Measurements from ENCODE around the gene CGREF1.
"Not testable (repeated sequence)": the region's sequence is repeated elsewhere in the genome, so short reads cannot be mapped to it uniquely, and the experiment has no call there.

Gene CGREF1

DNA sequence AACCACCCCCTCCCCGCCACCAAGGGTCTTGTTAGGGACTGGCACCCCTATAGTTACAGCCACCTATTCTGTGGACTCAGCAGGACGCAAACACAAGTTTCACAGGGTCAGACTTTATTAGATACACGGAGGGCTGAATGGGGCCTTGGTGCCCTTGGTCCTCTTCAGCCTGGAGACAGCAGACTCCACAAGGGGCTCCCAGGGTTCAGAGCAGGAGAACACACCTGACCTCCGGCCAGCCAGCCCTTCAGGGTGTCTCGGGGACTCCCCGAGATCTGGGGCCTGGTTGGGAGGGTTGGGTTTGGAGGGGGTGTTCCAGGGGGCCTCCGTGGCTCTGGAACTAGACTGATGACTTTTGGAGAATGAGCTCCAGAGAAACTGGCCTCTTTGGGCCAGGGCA, 17.8 kb upstream of the CGREF1 start:
- DNase-seq, result no peak

DNA sequence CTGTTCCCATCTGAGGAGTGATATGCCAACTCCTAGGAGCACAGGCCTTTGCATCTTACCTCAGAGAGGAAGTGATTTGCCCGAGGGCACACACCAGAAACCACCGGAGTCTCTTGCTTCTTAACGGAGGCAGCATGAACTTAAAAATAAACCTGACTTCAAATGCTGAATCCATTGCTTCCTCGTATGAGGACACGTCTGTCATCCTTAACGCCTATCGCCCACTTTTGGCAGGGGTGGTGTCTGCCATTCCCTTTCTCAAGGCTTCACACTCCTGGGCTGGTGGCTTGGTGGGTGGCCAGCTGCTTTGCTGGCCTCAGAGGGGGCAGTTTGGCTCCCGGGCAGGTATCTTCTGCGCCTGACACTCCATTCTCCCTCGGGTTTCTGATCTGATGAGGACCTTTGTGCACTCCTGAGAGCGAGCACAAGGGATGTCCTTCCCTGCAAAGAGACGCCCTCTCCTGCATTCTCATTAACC, 16.6 kb upstream of the CGREF1 start:
- no peak for DNase-seq

DNA sequence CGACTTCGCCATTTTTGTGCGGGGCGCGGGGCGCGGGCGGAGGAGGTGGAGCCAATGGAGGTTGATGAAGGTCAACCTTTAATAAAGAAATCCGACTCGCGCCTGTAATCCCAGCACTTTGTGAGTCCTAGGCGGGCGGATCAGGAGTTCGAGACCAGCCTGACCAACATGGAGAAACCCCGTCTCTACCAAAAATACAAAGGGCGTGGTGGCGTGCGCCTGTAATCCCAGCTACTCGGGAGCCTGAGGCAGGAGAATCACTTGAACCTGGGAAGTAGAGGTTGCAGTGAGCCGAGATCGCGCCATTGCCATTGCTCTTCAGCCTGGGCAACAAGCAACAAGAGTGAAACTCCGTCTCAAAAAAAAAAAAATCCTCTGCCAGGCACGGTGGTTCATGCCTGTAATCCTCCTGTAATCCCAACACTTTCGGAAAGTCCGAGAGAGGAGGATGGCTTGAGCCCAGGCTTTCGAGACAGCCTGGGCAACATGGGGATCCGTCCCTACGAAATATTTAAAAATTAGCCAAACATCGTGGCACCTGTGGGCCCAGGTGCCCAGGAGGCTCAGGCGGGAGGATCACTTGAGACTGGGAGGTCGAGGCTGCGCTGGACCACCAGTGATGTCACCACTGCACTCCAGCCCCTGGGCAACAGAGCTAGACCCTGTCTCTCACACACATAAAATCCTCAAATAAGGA, 16.0 kb upstream of the CGREF1 start:
- no peak for DNase-seq

DNA sequence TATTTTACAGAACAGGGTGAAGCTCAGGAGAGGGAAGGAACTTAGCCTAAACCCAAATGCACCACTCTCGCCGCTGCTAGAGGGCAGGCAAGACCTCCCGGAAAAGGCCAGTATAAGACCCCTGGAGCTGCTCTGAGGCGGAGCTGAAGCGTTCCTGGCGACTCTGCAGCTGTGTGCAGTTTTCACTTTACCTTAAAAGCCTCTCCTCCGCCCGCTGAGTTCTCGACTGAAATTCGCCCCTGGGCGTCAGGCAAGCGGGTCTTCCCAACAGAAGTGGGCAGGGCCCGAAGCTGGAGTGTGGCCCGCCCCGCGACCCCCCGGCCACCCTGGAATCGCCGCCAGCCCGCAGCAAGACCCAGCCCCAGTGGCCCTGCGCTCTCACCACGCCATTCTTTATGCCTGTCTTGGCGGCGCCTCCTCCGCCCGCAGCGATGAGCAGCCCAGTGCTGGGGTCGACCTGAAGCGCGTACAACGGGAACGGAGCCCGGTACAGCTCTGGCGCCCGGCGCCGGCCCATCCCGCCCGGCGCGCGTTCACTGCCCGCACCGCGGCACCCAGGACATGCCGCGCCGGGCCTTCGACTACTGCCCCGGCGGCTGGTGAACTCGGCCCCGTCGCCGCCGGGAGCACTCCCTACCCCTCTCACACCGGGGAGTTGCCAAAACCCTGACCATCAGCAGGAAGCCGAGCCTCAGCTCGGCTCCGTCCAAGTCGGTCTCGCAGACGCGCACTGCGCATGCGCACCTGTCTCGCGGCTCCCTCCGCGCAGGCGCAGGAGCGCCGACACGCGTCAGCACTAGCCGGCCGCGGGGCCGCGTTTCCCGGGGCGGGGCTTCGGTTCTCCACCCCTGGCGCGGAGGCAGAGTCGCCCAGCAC, 15.2 kb upstream of the CGREF1 start, which contains the start of gene PREB:
Gene PREB (minus strand): TSS at position 732 of the 876 bp plus-strand sequence. CDS start 215 bp downstream, at position 517.
- peak; percentile 97 for DNase-seq

DNA sequence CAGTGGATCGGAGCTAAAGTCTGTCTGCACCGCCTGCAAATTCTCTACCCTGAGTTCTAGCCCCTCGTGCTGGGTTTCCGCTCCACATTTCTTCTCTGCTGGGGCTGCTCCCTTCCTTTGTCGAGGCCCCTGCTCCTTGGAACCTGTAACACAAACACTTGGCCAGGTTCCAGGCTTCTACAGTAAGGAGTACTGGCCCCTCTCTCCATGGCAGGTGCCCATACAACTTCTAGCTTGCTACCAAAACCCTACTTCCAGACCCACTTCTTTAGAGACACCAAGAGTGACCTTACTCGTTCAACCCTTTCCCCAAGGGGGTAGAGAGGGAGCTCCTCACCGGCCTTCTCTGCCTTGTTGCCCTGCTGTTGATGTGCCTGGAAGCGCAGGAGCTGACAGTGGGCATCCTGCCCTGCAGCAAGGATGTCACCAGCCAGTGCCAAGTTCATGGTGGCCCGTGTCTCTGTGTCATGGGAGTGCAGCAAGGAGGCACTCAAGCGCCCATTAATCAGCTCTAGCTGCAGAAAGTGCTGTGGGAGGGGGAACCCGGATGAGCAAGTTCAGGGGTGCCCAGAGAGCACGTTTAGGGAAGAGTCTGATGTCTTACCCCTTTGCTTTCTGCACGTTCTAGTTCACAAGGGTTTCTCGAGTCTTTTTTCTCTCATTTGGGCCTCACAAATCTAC, 14.4 kb upstream of the CGREF1 start:
- DNase-seq, result no peak

DNA sequence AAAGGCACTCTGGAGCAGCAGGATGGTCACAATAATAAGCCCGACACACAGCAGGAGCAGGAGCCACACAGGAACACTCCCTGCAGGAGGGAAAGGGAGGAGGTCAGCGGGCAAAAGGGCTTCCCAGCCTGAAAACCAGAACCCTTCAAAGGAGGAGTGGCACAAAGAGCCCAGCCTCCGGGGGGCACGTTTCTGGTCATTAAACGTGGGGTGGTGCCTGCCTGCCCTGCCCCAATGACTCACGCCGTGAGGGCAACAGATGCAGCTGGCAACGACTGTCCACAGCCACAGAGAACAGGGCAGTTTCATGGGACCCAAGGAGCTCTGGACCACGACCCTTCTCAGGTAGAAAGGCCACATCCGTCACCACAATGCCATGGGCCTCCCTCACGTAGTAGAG, 12.5 kb upstream of the CGREF1 start:
- no peak for DNase-seq

DNA sequence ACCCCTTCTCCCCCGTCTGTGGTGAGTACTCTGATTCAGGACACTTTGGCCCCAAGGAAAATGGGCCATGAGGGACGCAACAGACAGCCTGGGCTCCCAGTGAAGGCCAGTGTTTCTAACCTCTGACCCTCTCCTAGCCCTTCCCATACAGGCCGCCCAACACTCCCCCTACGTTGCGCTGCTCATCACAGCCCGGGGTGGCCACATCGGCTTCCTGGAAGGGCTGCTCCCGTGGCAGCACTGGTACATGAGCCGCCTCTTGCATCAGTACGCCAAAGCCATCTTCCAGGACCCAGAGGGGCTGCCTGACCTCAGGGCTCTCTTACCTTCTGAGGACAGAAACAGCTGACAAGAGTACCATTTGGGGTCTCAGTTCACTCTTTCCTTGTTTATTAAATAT, 11.5 kb upstream of the CGREF1 start:
- no peak for DNase-seq

DNA sequence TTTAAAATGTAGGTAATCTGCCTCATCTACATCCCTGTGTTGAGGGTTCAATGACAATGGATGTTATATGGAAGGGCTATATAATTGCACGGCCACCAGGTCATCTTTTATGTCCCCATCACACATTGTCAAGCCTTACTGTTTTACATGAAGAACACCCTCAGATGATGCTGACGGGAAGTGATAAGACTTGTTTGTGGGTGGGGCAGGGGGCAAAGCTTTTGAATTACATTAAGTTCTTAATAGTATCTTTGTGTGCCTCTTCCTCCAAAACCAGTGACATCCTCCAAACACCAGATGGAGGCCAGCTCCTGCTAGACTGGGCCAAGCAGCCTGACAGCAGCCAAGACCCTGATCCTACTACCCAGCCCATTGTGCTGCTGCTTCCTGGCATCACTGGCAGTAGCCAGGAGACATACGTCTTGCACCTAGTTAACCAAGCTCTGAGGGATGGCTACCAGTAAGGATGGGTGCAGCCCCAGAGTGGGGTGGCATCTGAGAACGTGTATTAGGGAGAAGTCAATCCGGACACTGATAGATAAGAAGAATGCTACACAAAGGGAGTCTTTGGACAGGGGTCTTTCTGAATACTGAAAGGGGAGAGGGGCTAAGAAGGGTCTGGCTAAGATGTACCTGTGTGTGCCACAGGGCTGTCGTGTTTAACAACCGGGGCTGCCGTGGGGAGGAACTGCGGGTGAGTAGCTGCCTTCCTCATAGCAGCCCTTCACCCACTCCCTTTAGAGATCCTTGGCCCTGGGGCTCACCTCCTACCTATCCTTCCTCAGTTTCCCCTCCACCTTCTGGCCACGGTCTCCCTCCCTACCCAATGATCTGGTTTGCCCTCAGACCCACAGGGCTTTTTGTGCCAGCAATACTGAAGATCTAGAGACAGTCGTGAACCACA, 10.0 kb upstream of the CGREF1 start:
- no peak for DNase-seq

DNA sequence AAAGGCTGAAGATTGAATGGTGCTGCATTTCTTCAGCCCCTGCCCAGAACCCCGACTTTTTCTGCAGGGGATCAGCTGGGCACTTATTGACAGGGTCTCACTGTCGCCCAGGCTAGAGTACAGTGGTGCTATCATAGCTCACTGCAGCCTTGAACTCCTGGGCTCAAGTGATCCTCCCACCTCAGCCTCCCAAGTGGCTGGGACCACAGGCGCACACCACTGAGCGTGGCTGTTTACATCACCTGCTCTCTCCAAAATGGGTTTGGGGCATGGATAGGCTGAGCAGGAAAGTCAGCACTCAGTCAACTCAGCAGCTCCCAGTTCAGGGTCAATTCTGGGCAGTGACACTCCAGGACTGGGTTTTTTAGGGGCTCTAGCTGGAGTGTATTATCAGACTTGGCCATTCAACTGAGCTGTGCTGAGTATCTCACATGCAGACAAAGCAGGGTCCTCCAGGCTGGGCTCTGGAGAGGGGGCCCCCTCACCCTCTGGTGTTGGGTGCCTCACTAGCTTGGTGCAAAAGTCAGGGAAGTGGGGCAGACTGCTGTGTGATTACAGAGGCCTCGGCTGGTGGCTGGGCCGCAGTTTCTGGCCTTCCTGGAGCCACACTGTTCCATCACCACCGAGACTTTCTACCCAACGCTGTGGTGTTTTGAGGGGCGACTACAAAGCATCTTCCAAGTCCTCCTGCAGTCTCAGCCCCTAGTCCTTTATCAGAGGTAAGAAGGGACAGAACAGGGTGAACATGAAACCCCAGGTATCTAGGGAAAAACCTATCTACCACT, 9.1 kb upstream of the CGREF1 start:
- no peak for DNase-seq

DNA sequence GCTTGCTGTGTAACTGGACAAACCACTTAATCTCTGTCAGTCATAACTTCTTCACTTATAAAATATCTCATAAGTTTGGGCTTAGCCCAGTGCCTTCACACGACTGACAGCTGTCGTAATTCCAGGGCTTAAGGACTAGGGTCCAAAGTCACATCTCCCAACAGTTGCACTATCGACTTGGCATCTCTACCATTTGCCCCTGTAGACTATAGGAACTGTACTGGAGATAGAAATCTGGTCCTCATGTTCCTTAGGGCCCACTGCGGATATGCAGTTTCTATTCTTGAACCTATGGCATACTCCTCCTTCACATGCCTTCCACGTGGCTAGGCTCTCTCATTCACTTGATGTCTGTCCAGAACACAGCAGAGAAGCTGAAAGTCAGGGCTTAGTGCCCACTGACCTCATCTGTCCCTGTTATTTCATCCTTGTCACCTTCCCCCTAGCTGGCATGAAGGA, 7.4 kb upstream of the CGREF1 start:
- no peak for DNase-seq

DNA sequence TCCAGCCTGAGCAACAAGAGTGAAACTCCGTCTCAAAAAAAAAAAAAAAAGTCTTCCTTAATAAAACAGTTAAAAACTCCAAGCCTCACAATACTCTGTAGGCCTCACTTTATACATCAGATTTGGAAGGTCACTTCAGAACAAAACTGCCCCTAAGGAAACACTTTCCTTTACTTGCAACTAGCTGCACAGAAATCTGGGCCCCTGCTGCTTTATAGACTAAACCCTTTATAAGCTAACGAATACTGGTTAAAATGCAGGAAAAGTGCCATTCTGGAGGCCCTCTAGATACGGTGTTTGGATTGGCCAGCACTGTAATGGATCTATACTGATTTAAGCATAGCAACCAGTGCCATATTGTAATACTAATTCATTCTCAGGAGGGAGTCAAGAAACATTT, 6.2 kb upstream of the CGREF1 start:
- no peak for DNase-seq

DNA sequence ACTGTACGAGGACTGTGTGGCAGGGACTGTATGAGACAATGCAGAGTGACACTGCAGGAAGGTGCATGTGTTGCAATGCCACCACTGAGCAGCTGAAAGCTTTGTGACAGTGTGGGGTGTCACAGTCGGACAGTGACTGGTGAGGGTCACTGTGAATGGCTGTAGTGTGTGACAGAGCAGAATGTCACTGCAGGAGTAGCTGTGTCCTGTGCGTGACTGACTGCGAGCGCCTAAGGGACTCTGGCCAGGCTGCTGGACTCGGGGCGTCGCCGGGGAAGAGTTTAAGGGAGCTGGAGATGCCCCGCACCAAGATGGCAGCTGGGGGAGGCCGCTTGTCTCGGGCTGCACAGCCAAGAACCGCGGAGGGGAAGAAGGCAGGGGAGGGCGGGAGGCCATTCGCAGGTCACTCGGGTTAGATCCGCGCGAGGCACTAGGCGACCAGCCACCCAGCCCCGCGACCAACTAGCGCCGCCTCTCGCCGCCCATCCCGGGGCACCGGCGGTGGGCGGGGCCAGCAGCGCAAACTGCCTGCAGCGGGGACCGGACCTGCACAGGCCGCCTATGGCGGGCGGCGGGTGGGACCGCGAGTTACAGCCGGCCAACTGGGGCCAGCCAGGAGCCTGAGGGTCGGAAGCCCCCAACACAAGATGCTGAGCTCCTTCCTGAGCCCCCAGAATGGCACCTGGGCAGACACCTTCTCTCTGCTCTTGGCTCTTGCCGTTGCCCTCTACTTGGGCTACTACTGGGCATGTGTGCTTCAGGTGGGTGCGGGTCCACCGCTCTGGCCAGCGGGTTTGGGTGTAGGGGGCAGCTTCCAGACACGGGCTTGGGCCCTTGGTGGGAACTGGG, 4.6 kb upstream of the CGREF1 start, which contains the start of gene ABHD1:
Gene ABHD1 (plus strand): TSS at position 514 of the 849 bp plus-strand sequence. CDS start 134 bp downstream, at position 648.
- DNase-seq, result peak; percentile 56

DNA sequence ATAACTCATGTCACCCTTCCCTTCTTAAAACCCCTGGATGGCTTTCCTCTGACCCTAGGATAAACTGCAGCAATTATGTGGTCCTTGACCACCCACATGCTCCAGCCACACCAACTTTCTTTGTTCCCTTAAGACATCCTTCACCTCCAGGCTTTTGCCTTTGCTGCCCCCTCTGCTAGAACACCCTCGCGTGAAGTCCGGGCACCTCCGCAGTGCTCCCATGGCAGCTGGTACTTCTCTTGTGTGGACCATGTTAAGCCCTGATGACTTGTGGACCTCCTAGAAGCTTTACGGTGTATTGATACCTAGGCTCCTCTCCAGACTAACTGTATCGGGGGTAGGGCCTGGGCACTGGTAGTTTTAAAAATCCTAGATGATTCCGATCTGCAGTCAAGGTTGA, 3.9 kb upstream of the CGREF1 start:
- no peak for DNase-seq

DNA sequence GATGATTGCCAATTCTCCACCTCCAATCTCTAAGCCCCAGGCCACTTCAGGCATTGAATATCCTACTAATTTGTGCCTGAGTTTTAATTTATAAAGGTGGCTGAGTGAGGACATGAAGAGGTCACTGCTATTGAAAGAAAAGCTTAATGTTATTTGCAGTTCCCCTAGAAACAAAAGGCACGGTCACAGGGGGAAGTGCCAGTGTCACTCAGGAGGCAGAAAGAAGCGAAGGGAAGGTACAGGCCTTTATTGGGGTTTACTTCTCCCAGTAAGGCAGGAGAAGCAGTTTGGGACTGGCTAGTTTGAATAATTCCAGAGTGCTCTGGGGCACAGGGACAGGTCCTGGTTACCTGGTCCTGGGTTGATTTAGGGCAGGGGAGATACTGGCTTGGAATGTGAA, 3.0 kb upstream of the CGREF1 start:
- DNase-seq, result no peak

DNA sequence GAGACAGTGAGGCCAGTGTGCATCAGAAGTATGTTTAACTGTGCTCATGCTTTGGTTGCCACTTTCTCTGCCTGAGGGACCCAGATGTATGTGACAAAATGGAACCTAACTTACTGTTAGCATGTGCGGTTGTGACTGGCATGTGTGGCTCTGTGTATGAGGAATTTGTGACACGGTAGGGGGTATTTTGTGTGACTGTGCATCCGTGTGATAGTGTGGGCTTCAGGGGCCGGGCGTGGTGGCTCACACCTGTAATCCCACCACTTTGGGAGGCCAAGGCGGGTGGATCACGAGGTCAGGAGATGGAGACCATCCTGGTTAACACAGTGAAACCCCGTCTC, 372 bp upstream of the CGREF1 start:
- not testable (repeated sequence) for DNase-seq

DNA sequence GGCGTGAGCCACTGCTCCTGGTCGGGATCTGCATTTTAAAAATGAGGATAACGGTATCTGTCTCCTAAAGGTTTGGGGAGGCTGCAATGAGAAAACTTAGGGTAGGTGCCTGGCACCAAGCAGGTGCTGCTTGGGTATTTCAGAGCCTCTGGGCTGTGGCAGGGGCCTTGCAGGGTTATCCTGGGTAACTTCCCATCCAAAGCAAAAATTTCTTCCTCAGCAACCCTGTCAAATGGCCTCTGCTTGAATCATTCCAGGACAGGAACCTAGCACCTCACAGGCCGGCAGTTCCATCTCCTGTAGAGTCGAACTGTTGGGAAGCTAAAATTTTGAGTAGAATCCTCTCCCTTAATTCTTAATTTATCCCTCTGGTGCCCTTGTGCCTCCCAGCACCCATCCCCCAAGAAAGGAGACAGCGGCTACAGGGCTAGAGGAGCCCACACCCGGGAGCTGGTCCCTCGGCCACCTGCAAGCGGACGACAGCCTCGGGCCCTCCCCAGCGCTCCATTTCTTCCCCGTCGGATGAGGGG, 868 bp downstream of the CGREF1 start:
- DNase-seq, result no peak

DNA sequence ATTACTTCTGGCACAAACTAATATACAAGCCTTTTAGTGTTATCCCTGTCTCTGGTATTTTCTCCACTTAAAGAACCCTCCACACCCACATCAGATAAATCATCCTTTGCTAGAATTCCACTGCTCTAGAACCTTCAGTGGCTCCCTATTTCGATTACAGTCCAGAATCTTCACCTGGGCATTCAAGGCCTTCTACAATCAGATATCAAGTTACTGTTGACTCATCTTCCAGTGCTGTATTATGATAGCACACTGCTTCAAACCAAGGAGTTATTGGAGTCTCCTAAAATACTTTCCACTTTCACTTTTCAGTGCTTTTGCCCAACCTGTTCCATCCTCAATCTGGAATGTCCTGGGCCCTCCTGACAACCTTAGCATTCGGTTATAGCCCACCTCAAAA, 3.4 kb downstream of the CGREF1 start:
- no peak for DNase-seq

DNA sequence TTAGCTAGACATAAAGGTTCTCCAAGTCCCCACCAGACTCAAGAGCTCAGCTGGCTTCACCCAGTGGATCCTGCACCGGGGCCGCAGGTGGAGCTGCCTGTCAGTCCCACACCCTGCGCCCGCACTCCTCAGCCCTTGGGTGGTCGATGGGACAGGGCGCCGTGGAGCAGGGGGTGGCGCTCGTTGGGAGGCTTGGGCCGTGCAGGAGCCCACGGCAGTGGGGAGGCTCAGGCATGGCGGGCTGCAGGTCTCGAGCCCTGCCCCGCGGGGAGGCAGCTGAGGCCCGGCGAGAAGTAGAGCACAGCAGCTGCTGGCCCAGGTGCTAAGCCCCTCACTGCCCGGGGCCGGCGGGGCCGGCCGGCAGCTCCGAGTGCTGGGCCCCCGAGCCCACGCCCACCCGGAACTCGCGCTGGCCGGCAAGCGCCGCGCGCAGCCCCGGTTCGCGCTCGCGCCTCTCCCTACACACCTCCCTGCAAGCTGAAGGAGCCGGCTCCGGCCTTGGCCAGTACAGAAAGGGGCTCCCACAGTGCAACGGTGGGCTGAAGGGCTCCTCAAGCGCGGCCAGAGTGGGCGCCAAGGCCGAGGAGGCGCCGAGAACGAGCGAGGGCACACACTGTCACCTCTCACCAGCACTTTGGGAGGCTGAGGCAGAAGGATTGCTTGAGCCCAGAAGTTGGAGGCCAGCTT, 7.4 kb downstream of the CGREF1 start:
- not testable (repeated sequence) for DNase-seq

DNA sequence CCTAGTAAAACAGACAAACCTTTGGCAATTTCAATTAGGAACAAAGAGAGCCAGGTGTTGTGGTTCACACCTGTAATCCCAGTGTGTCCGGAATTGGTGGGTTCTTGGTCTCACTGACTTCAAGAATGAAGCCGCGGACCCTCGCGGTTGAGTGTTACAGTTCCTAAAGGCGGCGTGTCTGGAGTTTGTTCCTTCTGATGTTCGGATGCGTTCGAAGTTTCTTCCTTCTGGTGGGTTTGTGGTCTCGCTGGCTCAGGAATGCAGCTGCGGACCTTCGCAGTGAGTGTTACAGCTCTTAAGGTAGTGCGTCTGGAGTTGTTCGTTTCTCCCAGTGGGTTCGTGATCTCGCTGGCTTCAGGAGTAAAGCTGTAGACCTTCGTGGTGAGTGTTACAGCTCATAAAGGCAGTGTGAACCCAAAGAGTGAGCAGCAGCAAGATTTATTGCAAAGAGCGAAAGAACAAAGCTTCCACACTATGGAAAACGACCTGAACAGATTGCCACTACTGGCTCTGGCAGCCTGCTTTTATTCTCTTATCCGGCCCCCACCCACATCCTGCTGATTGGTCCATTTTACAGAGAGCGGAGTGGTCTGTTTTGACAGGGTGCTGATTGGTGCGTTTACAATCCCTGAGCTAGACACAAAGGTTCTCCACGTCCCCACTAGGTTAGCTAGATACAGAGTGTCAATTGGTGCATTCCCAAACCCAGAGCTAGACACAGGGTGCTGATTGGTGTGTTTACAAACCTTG, 8.2 kb downstream of the CGREF1 start:
- not testable (repeated sequence) for DNase-seq
